ENCODE measurements around the gene PIK3R1.

The PIK3R1 gene

GRCh38 chr5:68276740-68277139 lies 61.2 kb downstream of the PIK3R1 start:
- Histone ChIP-seq H3K36me3 (ENCODE audit: control insufficient read depth in 2 of 2, insufficient read depth in 2 of 2, low read length in 2 of 2) (peaks cover 47 to 53% of the 10 kb centered on the region in 2 donors), H3K4me3 (ENCODE audit: low read length in 2 of 2) (no peak overlapping the region), H3K27me3 (ENCODE audit: control insufficient read depth in 2 of 2, insufficient read depth in 2 of 2, low read length in 2 of 2) (no peaks in the 10 kb centered on the region), H3K9ac (ENCODE audit: low read depth in 1 of 2, low read length in 2 of 2) (no peak overlapping the region), H3K27ac (ENCODE audit: low read depth in 2 of 2, low read length in 2 of 2) (peak overlapping the region in 1 of 2 donors; percentile 4), H3K4me1 (ENCODE audit: control insufficient read depth in 2 of 2, insufficient read depth in 2 of 2, low read length in 2 of 2) (peaks cover 0 to 10% of the 10 kb centered on the region in 2 donors), H3K9me3 (ENCODE audit: control insufficient read depth in 2 of 2, low read length in 2 of 2) (no peaks in the 10 kb centered on the region)

- Histone ChIP-seq H3K4me1 (ENCODE audit: control insufficient read depth in 2 of 2, insufficient read depth in 2 of 2, low read length in 2 of 2) (peaks cover 0 to 10% of the 10 kb centered on the region in 2 donors), H3K9ac (ENCODE audit: low read depth in 1 of 2, low read length in 2 of 2) (no peak overlapping the region), H3K36me3 (ENCODE audit: control insufficient read depth in 2 of 2, insufficient read depth in 2 of 2, low read length in 2 of 2) (peaks cover 53 to 59% of the 10 kb centered on the region in 2 donors), H3K4me3 (ENCODE audit: low read length in 2 of 2) (no peak overlapping the region), H3K27me3 (ENCODE audit: control insufficient read depth in 2 of 2, insufficient read depth in 2 of 2, low read length in 2 of 2) (no peaks in the 10 kb centered on the region), H3K27ac (ENCODE audit: low read depth in 2 of 2, low read length in 2 of 2) (no peak overlapping the region), H3K9me3 (ENCODE audit: control insufficient read depth in 2 of 2, low read length in 2 of 2) (no peaks in the 10 kb centered on the region)
These were observed 61.9 kb downstream of the PIK3R1 start for GRCh38 chr5:68277431-68277830.

- Histone ChIP-seq H3K4me3 (ENCODE audit: low read length in 2 of 2) (no peak overlapping the region), H3K27me3 (ENCODE audit: control insufficient read depth in 2 of 2, insufficient read depth in 2 of 2, low read length in 2 of 2) (no peaks in the 10 kb centered on the region), H3K9ac (ENCODE audit: low read depth in 1 of 2, low read length in 2 of 2) (no peak overlapping the region), H3K9me3 (ENCODE audit: control insufficient read depth in 2 of 2, low read length in 2 of 2) (no peaks in the 10 kb centered on the region), H3K36me3 (ENCODE audit: control insufficient read depth in 2 of 2, insufficient read depth in 2 of 2, low read length in 2 of 2) (peaks cover 51 to 62% of the 10 kb centered on the region in 2 donors), H3K4me1 (ENCODE audit: control insufficient read depth in 2 of 2, insufficient read depth in 2 of 2, low read length in 2 of 2) (peaks cover 0 to 18% of the 10 kb centered on the region in 2 donors), H3K27ac (ENCODE audit: low read depth in 2 of 2, low read length in 2 of 2) (peak overlapping the region in 1 of 2 donors; percentile 19)
These were observed 64.4 kb downstream of the PIK3R1 start for GRCh38 chr5:68279984-68280383.

- Histone ChIP-seq H3K4me1 (ENCODE audit: control insufficient read depth in 2 of 2, insufficient read depth in 2 of 2, low read length in 2 of 2) (peaks cover 15 to 29% of the 10 kb centered on the region in 2 donors), H3K9ac (ENCODE audit: low read depth in 1 of 2, low read length in 2 of 2) (no peak overlapping the region), H3K36me3 (ENCODE audit: control insufficient read depth in 2 of 2, insufficient read depth in 2 of 2, low read length in 2 of 2) (peaks cover 42 to 51% of the 10 kb centered on the region in 2 donors), H3K27ac (ENCODE audit: low read depth in 2 of 2, low read length in 2 of 2) (no peak overlapping the region), H3K4me3 (ENCODE audit: low read length in 2 of 2) (no peak overlapping the region), H3K9me3 (ENCODE audit: control insufficient read depth in 2 of 2, low read length in 2 of 2) (no peaks in the 10 kb centered on the region), H3K27me3 (ENCODE audit: control insufficient read depth in 2 of 2, insufficient read depth in 2 of 2, low read length in 2 of 2) (no peaks in the 10 kb centered on the region)
These were observed 66.4 kb downstream of the PIK3R1 start for GRCh38 chr5:68282001-68282400.

- H3K27ac ChIP-seq (ENCODE audit: low read depth in 2 of 2, low read length in 2 of 2) = no peak overlapping the region
- no peak overlapping the region for H3K4me3 ChIP-seq (ENCODE audit: low read length in 2 of 2)
- peaks cover 23 to 41% of the 10 kb centered on the region in 2 donors for H3K4me1 ChIP-seq (ENCODE audit: control insufficient read depth in 2 of 2, insufficient read depth in 2 of 2, low read length in 2 of 2)
- no peaks in the 10 kb centered on the region for H3K9me3 ChIP-seq (ENCODE audit: control insufficient read depth in 2 of 2, low read length in 2 of 2)
- H3K9ac ChIP-seq (ENCODE audit: low read depth in 1 of 2, low read length in 2 of 2) = no peak overlapping the region
- no peaks in the 10 kb centered on the region for H3K27me3 ChIP-seq (ENCODE audit: control insufficient read depth in 2 of 2, insufficient read depth in 2 of 2, low read length in 2 of 2)
- peaks cover 39 to 48% of the 10 kb centered on the region in 2 donors for H3K36me3 ChIP-seq (ENCODE audit: control insufficient read depth in 2 of 2, insufficient read depth in 2 of 2, low read length in 2 of 2)
These were observed 68.2 kb downstream of the PIK3R1 start for GRCh38 chr5:68283766-68284165.

- no peaks in the 10 kb centered on the region for H3K27me3 ChIP-seq (ENCODE audit: control insufficient read depth in 2 of 2, insufficient read depth in 2 of 2, low read length in 2 of 2)
- H3K4me1 ChIP-seq (ENCODE audit: control insufficient read depth in 2 of 2, insufficient read depth in 2 of 2, low read length in 2 of 2) = peaks cover 23 to 46% of the 10 kb centered on the region in 2 donors
- no peaks in the 10 kb centered on the region for H3K9me3 ChIP-seq (ENCODE audit: control insufficient read depth in 2 of 2, low read length in 2 of 2)
- H3K27ac ChIP-seq (ENCODE audit: low read depth in 2 of 2, low read length in 2 of 2) = peak overlapping the region; percentile 49 to 70
- H3K36me3 ChIP-seq (ENCODE audit: control insufficient read depth in 2 of 2, insufficient read depth in 2 of 2, low read length in 2 of 2) = peaks cover 25 to 33% of the 10 kb centered on the region in 2 donors
- H3K4me3 ChIP-seq (ENCODE audit: low read length in 2 of 2) = peak overlapping the region in 1 of 2 donors; percentile 5
- peak overlapping the region; percentile 28 to 64 for H3K9ac ChIP-seq (ENCODE audit: low read depth in 1 of 2, low read length in 2 of 2)
These were observed 69.7 kb downstream of the PIK3R1 start for GRCh38 chr5:68285075-68285840.

GRCh38 chr5:68285851-68286611 lies 70.5 kb downstream of the PIK3R1 start:
- Histone ChIP-seq H3K9me3 (ENCODE audit: control insufficient read depth in 2 of 2, low read length in 2 of 2) (no peaks in the 10 kb centered on the region), H3K27ac (ENCODE audit: low read depth in 2 of 2, low read length in 2 of 2) (peak overlapping the region; percentile 49 to 70), H3K27me3 (ENCODE audit: control insufficient read depth in 2 of 2, insufficient read depth in 2 of 2, low read length in 2 of 2) (no peaks in the 10 kb centered on the region), H3K9ac (ENCODE audit: low read depth in 1 of 2, low read length in 2 of 2) (peak overlapping the region in 1 of 2 donors; percentile 28), H3K4me3 (ENCODE audit: low read length in 2 of 2) (peak overlapping the region in 1 of 2 donors; percentile 13), H3K4me1 (ENCODE audit: control insufficient read depth in 2 of 2, insufficient read depth in 2 of 2, low read length in 2 of 2) (peaks cover 23 to 49% of the 10 kb centered on the region in 2 donors), H3K36me3 (ENCODE audit: control insufficient read depth in 2 of 2, insufficient read depth in 2 of 2, low read length in 2 of 2) (peaks cover 18 to 26% of the 10 kb centered on the region in 2 donors)

- no peak overlapping the region for H3K27ac ChIP-seq (ENCODE audit: low read depth in 2 of 2, low read length in 2 of 2)
- H3K4me3 ChIP-seq (ENCODE audit: low read length in 2 of 2) = peak overlapping the region in 1 of 2 donors; percentile 13
- no peaks in the 10 kb centered on the region for H3K27me3 ChIP-seq (ENCODE audit: control insufficient read depth in 2 of 2, insufficient read depth in 2 of 2, low read length in 2 of 2)
- no peaks in the 10 kb centered on the region for H3K9me3 ChIP-seq (ENCODE audit: control insufficient read depth in 2 of 2, low read length in 2 of 2)
- peaks cover 16 to 22% of the 10 kb centered on the region in 2 donors for H3K36me3 ChIP-seq (ENCODE audit: control insufficient read depth in 2 of 2, insufficient read depth in 2 of 2, low read length in 2 of 2)
- no peak overlapping the region for H3K9ac ChIP-seq (ENCODE audit: low read depth in 1 of 2, low read length in 2 of 2)
- H3K4me1 ChIP-seq (ENCODE audit: control insufficient read depth in 2 of 2, insufficient read depth in 2 of 2, low read length in 2 of 2) = peaks cover 23 to 49% of the 10 kb centered on the region in 2 donors
These were observed 71.0 kb downstream of the PIK3R1 start for GRCh38 chr5:68286612-68286912.

- H3K4me1 ChIP-seq (ENCODE audit: control insufficient read depth in 2 of 2, insufficient read depth in 2 of 2, low read length in 2 of 2) = peaks cover 23 to 49% of the 10 kb centered on the region in 2 donors
- H3K36me3 ChIP-seq (ENCODE audit: control insufficient read depth in 2 of 2, insufficient read depth in 2 of 2, low read length in 2 of 2) = peaks cover 13 to 16% of the 10 kb centered on the region in 2 donors
- peak overlapping the region; percentile 88 to 91 for H3K27ac ChIP-seq (ENCODE audit: low read depth in 2 of 2, low read length in 2 of 2)
- no peaks in the 10 kb centered on the region for H3K27me3 ChIP-seq (ENCODE audit: control insufficient read depth in 2 of 2, insufficient read depth in 2 of 2, low read length in 2 of 2)
- peak overlapping the region; percentile 80 to 88 for H3K9ac ChIP-seq (ENCODE audit: low read depth in 1 of 2, low read length in 2 of 2)
- H3K9me3 ChIP-seq (ENCODE audit: control insufficient read depth in 2 of 2, low read length in 2 of 2) = no peaks in the 10 kb centered on the region
- H3K4me3 ChIP-seq (ENCODE audit: low read length in 2 of 2) = peak overlapping the region; percentile 73 to 81
These were observed 72.0 kb downstream of the PIK3R1 start for GRCh38 chr5:68287631-68287975.

Data from mucosa of rectum (tissue), 2 donors.